GM21381 (cell line): ENCODE data around the gene FGF11.
"Not testable (repeated sequence)": the region's sequence is repeated elsewhere in the genome, so short reads cannot be mapped to it uniquely, and the experiment has no call there.

ENCODE experiments used
- ATAC-seq: cut with Tn5 transposase; IDR thresholded peaks from one replicate; pipeline ENCODE4 v1.9.1; 2021; ENCODE audit warnings: mild to moderate bottlenecking, moderate library complexity; ENCODE audit not compliant: unreplicated experiment

FGF11 gene

DNA sequence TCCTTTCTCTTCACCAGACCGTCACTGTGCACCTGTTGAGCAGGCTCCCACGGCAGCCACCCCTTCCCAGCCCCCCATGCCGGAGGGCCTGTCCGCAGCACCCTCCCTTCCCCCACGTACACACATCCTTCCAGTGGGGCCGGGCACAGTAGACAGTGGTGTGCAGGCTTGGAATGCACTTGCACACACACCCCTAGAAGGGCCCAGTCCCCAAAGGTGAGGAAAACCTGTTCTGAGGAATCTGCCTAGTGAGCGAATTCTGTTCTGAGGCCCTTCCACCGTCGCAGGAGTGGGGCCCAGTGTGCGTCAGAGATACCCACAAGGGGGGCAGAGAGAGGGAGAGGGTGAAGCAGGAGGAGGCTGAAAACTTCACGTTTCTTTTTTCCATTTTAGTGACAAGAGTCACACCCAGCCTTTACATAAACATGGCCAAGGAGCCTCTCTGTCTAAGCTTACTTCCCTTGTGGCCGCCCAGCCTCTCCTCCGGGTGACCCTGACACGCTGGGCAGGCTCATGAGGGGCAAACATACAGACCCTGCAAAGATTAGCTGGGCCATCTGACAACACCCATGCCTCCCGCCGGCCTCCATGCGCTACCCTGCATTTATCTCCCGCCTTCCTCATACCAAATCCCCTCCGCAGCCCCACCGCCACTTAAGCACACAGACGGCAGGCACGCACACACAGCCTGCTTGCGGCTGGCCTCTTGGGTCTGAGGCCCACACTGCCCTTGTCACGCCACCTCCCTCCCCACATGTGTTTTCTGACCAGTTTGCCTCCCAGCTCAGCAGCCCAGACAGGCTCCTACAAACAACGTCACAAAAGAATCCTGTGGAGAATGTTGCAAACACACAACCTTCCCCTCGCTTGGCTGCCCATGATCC lies 38.3 kb downstream of the FGF11 start:
- ATAC-seq: no peak

- no peak for ATAC-seq
Observed at GRCh38 chr17:7478276-7479212, 39.2 kb downstream of the FGF11 start.

DNA sequence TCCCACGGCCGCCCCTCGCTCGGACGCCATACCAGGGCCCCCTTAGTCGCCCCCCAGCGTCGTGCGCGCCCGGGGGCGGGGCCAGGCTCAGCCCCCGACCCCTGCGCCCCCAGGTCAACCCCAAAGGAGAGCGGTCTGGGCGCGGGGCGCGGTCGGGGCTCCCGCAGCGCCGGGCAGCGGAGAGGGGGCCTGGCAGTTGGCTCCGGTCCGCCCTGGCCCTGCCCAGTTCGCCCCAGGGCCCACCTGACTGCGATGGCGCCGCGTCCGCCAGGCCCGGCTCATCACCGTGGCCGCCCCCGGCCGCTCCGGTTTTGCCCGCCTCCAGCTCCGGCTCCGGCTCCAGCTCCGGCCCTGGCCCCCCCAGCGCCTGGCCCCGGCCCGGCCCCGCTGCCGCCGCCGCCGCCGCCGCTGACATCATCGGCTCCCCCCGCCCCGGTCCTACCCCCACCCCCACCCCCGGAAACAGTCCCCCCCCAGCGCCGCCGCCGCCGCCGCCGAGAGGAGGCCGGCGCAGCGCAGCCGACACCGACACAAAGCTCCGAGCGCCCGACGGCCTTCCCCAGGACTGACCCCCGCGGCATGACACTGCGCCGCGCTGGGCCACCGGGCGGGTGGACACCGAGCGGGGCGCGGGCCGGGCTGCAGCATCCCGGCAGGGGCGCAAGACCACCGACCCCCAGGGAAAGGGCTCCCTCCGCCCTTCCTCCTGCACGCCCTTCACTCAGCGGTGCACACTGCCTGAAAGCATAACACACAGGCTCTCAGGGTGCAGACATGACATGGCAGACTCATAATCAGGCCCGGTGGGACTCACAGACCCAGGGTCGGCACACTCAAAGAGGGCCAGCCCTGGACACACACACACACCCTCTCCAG lies 40.1 kb downstream of the FGF11 start, which contains the start of gene ZBTB4:
TSS of gene ZBTB4 (minus strand) at position 419 of the 876 bp plus-strand sequence. CDS start 12,830 bp downstream, outside the sequence.
- ATAC-seq: no peak

DNA sequence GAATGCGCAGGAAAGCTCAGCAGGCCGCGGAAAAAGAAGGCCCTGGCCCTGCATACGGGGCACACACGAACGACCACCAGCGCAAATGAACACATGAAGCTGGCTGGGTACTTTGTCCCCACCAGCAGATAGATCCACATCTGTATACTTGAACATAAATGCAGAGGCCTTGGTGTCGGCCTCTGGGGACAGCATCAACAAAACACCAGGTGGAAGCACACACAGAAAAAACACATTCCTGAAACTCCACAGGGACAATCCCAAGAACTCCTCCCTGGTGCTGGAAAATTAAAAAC lies 40.7 kb downstream of the FGF11 start:
- ATAC-seq: no peak

DNA sequence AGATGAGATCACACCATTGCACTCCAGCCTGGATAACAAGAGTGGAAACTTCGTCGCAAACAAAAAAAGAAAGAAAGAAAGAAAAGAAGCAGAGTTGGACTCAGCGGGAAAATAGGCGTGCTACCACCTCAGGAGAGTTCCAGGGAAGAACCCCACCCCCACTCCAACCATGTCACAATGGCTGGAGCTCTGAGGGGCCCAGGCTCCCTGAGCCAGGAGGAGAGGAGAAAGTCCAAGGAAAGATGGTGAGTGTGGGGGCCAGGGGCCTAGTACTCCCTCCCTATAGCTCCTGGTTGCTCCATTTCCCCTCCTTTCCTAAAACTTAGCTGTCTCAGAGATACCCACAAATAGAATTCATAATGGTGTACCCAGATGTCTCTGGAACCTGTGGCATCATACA lies 42.0 kb downstream of the FGF11 start, which contains the start of gene SLC35G6:
TSS of gene SLC35G6 (plus strand) at position 172 of the 400 bp plus-strand sequence. CDS start at position 243, 71 bp downstream.
- ATAC-seq: not testable (repeated sequence)

DNA sequence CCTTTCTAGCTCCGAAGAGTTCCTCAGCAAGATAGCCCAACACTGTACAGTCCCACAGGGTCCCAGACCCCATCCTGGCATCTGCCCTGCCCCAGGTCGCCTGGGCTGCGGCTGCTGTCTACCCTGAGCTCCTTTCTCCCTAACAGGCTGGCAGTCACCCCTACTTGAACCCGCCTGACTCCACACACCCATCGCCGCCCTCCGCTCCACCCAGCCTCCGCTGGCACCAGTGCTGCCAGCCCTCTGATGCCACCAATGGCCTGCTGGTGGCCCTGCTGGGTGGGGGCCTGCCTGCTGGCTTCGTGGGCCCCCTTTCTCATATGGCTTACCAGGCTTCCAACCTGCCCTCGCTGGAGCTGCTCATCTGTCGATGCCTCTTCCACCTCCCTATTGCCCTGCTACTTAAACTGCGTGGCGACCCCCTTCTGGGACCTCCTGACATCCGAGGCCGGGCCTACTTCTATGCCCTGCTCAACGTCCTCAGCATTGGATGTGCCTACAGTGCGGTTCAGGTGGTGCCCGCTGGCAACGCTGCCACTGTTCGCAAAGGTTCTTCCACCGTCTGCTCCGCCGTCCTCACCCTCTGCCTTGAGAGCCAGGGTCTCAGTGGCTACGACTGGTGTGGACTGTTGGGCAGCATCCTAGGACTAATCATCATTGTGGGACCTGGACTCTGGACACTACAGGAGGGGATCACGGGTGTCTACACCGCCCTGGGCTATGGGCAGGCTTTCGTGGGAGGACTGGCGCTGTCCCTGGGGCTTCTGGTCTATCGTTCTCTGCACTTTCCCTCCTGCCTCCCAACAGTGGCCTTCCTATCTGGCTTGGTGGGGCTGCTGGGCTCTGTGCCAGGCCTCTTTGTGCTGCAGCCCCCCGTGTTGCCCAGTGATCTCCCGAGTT lies 42.8 kb downstream of the FGF11 start:
- ATAC-seq: not testable (repeated sequence)

GRCh38 chr17:7482742-7483088 lies 43.4 kb downstream of the FGF11 start:
- ATAC-seq: not testable (repeated sequence)

DNA sequence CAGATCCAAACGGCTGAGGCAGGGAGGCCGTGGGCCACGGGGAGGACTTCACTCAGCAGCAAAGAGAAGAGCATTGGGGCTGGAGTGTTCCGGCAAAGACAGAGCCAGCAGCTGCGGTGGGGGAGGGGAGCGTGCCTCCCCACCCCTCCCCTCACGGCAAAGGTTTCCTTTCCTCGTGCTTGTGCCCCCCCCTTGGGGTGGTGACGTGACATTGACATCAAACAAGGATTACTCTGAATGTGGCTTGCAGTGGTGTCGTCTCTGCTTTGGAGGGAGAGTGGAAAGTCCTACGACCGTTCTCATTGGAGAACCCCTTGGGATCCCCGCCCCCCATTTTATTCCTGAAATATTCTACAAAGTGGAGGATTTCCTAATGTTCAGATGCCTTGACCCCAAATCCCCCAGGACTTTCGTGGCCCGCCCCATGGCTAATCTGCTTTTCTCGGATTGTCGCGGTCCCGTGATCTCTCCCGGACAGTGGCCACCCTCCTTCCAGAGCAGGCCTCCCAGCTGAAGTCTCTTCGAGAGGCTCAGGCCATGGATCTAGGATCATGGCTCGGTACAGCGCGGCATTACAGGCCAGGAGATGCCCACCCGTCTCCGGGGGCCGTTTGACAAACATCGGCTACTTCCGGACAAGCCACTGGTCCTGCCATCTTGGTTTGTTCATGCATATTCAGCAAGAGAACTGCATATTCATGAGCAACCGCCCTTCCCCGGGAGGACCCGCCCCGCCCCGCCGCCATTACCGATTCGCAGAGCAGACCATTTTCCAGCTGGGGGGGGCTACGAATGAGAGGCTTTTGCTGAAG lies 44.1 kb downstream of the FGF11 start:
- ATAC-seq: peak; percentile 31

DNA sequence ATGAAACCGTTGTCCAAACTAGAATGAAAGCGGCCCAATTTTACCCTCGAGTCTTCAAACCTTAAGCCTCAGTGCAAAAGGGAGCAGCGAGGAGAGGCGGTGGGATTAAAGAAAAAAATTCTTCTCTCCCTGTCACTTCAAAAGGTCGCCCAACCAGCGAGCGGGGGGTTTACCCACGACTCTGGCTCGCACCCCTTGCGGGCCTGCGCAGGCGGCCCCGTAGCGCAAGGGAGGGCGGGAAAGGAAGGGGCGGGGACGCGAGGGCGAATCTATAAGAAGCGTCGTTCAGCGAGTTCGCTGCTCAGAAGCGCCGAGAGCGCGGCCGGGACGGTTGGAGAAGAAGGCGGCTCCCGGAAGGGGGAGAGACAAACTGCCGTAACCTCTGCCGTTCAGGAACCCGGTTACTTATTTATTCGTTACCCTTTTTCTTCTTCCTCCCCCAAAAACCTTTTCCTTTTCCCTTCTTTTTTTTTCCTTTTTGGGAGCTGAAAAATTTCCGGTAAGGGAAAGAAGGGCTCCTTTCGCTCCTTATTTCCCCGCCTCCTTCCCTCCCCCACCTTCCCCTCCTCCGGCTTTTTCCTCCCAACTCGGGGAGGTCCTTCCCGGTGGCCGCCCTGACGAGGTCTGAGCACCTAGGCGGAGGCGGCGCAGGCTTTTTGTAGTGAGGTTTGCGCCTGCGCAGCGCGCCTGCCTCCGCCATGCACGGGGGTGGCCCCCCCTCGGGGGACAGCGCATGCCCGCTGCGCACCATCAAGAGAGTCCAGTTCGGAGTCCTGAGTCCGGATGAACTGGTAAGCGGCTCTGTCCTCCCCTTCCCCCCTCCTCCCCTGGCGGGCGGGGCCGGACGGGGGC lies 45.0 kb downstream of the FGF11 start, which contains the start of gene POLR2A:
TSS of gene POLR2A (plus strand) at position 300 of the 852 bp plus-strand sequence.
- ATAC-seq: peak; percentile 59

DNA sequence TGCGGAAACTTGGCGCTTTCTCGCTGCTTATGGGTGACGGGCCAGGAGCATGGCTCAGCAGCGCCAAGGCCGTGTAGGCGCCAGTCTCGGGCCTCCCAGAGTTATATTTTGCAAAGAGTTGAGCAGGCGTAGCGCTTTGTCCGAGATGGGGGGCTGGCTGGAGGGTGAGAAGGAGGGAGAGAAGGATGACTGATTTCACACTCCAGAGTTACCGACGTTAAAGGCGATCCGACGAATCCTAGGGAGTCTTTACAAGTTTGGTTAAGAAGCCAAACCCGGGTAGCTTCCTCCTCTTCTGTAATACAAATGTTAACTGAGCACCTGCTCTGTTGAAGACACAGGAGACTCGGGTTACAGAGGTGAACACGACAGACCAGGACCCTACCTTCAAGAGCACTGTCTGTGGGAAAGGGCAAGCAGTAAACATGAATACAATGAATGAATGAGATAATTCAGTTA lies 45.6 kb downstream of the FGF11 start:
- ATAC-seq: no peak

GRCh38 chr17:7486181-7486580 lies 46.9 kb downstream of the FGF11 start:
- ATAC-seq: no peak

DNA sequence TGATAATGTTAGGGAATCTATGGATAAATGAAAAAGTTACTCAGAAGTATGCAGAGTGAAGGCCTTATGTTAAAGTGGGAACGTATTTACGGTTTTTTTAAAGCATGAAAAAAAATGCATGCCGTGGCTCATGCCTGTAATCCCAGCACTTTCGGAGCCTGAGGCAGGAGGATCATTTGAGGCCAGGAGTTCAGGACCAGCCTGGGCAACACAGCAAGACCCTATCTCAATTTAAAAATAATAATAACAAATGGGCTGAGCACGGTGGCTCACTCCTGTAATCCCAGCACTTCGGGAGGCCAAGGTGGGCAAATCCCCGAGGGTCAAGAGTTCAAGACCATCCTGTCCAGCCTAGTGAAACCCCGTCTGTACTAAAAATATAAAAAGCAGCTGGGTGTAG lies 50.8 kb downstream of the FGF11 start:
- ATAC-seq: no peak

GRCh38 chr17:7491583-7491982 lies 52.3 kb downstream of the FGF11 start:
- no peak for ATAC-seq

- ATAC-seq: no peak
Observed at GRCh38 chr17:7493941-7494340, 54.6 kb downstream of the FGF11 start.
